ENCODE results near the gene NOTO.
A peak's percentile ranks its signal among the peaks of the same experiment; 100 is the strongest.

Gene NOTO

DNA sequence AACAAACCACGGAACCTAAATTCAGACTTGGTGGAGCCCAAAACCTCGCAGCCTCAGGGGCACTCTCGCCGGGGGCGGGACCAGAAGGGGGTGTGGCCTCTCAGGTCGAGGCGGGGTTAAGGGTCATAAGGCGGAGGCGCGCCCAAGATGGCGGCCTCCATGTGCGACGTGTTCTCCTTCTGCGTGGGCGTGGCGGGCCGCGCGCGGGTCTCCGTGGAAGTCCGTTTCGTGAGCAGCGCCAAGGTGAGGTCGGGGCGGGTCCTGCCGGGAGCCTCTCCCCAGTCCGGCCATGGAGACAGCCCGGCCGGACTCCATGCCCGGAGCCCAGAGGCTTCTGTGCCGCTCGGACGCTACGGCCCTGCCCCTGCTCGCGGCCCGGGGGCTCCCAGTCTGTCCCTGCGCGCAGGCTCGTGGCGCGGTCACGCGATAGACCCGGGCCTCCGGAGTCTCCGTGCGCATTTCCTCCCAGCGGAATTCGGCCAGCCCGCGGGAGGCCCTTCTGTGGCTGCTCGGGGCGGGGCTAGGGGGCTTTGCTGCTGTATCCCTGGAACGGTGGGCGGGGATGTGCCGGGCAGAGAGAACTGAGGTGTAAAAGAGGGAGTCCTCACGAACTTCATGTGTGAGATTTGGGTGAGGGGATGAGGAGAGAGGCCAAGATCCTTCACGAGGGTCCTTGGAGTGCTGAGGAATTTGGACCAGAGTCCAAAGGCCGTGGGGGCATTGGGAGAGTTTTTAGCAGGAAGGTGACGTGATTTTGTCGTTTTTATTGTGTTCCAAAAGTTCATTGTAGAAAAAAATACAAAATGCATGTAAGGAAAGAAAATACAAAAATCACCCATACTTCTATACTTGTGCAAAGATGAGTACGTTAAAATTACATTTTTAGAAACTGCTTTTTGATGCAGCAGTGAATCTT, 12.0 kb downstream of the NOTO start, which contains the start of gene SMYD5:
SMYD5 (plus strand) TSS at position 126 of the 916 bp plus-strand sequence; CDS start at position 148, 22 bp downstream.
- Histone ChIP-seq H2BK120ac (ENCODE audit: low read depth, low read length) (no peak within 1 kb of the TSS), H3K79me2 (ENCODE audit: control insufficient read depth, insufficient read depth, low read length) (peaks cover 13% of the 10 kb centered on the region), H3K4me1 (ENCODE audit: control insufficient read depth, low read depth, low read length) (no peaks in the 10 kb centered on the region), H3K36me3 (ENCODE audit: control insufficient read depth, insufficient read depth, low read length) (no peaks in the 10 kb centered on the region), H3K4me3 (ENCODE audit: low read length) (peak within 1 kb of the TSS; percentile 77), H3K56ac (ENCODE audit: low read length) (peak within 1 kb of the TSS; percentile 93), H3K18ac (ENCODE audit: low read length) (peak within 1 kb of the TSS; percentile 57), H4K8ac (ENCODE audit: low read depth, low read length) (peak within 1 kb of the TSS; percentile 60), H3K27me3 (ENCODE audit: insufficient read depth, low read length, poor library complexity) (no peaks in the 10 kb centered on the region), H4K5ac (ENCODE audit: low read length) (no peak within 1 kb of the TSS), H3K79me1 (ENCODE audit: low read length) (peaks cover 18% of the 10 kb centered on the region), H2BK15ac (replicated peaks; ENCODE audit: low read depth) (no peak within 1 kb of the TSS), H3K4me2 (ENCODE audit: low read length) (peak within 1 kb of the TSS; percentile 77), H3K27ac (ENCODE audit: low read depth, low read length) (peak within 1 kb of the TSS; percentile 56), H2AK5ac (ENCODE audit: low read length) (no peak within 1 kb of the TSS), H3K4ac (ENCODE audit: low read depth, low read length) (peak within 1 kb of the TSS; percentile 28), H2BK5ac (ENCODE audit: low read length) (no peak within 1 kb of the TSS), H3K9ac (ENCODE audit: low read length) (peak within 1 kb of the TSS; percentile 83), H3K23ac (ENCODE audit: low read length) (no peak within 1 kb of the TSS)
- no CpG with 5 or more reads among the region's 64 CpGs for WGBS (ENCODE audit: extremely low coverage, insufficient coverage, low lambda C conversion rate)
- peak; percentile 91 for DNase-seq

DNA sequence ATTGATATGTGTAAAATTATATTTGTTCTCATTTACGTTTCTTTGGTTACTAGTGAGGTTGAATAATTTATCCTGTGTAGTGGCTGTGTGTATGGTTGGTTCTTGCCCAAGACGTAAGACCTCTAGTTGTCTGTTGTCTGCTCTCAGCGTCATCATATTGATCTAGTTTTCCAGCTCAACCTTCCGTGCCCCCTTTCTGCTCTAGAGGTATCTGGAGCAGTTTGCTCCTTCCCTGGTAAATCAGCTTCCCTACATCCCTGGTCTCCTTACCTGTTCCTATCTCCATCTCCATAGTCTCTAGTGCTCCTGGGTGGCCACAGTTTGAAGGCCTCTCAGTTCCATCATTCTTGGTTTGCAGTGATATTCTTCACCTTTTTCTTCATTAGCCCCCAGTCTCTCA, 12.9 kb downstream of the NOTO start:
- no peak overlapping the region for H3K4ac ChIP-seq (ENCODE audit: low read depth, low read length)
- no peak overlapping the region for H2BK120ac ChIP-seq (ENCODE audit: low read depth, low read length)
- no peak overlapping the region for H2BK5ac ChIP-seq (ENCODE audit: low read length)
- no peak overlapping the region for H2BK15ac ChIP-seq (replicated peaks; ENCODE audit: low read depth)
- H3K79me1 ChIP-seq (ENCODE audit: low read length), result peaks cover 19% of the 10 kb centered on the region
- no peak overlapping the region for H3K27ac ChIP-seq (ENCODE audit: low read depth, low read length)
- H3K56ac ChIP-seq (ENCODE audit: low read length), result peak overlapping the region; percentile 2
- no peak overlapping the region for H3K4me3 ChIP-seq (ENCODE audit: low read length)
- H4K5ac ChIP-seq (ENCODE audit: low read length), result no peak overlapping the region
- H4K8ac ChIP-seq (ENCODE audit: low read depth, low read length), result no peak overlapping the region
- DNase-seq, result no peak
- peaks cover 13% of the 10 kb centered on the region for H3K79me2 ChIP-seq (ENCODE audit: control insufficient read depth, insufficient read depth, low read length)
- H3K23ac ChIP-seq (ENCODE audit: low read length), result no peak overlapping the region
- no CpG with 5 or more reads among the region's 4 CpGs for WGBS (ENCODE audit: extremely low coverage, insufficient coverage, low lambda C conversion rate)
- H3K4me1 ChIP-seq (ENCODE audit: control insufficient read depth, low read depth, low read length), result no peaks in the 10 kb centered on the region
- no peak overlapping the region for H3K18ac ChIP-seq (ENCODE audit: low read length)
- H3K36me3 ChIP-seq (ENCODE audit: control insufficient read depth, insufficient read depth, low read length), result no peaks in the 10 kb centered on the region
- peak overlapping the region; percentile 0 for H3K9ac ChIP-seq (ENCODE audit: low read length)
- H3K27me3 ChIP-seq (ENCODE audit: insufficient read depth, low read length, poor library complexity), result no peaks in the 10 kb centered on the region
- H3K4me2 ChIP-seq (ENCODE audit: low read length), result peak overlapping the region; percentile 10
- no peak overlapping the region for H2AK5ac ChIP-seq (ENCODE audit: low read length)

DNA sequence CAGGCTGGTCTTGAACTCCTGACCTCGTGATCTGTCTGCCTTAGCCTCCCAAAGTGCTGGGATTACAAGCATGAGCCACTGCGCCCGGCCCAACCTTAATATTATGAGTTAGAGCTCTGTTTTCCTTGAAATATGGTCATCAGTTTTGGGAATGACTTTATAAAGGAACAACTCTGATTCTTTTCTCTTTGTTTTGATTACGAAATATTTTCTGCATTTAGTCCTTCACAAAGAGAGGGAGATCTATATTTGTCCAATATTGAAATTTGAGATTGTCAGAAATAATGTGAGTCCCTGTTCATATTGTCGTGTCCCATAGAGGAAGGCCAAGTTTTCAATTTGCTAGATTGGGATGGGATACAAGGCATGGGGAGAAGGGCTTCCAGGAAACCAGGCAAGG, 14.8 kb downstream of the NOTO start:
- H3K56ac ChIP-seq (ENCODE audit: low read length), result no peak overlapping the region
- no peak overlapping the region for H4K5ac ChIP-seq (ENCODE audit: low read length)
- no peak overlapping the region for H3K18ac ChIP-seq (ENCODE audit: low read length)
- no peak for DNase-seq
- H3K23ac ChIP-seq (ENCODE audit: low read length), result no peak overlapping the region
- H3K27ac ChIP-seq (ENCODE audit: low read depth, low read length), result no peak overlapping the region
- no peaks in the 10 kb centered on the region for H3K4me1 ChIP-seq (ENCODE audit: control insufficient read depth, low read depth, low read length)
- no peak overlapping the region for H2BK120ac ChIP-seq (ENCODE audit: low read depth, low read length)
- no peak overlapping the region for H3K4ac ChIP-seq (ENCODE audit: low read depth, low read length)
- peaks cover 19% of the 10 kb centered on the region for H3K79me1 ChIP-seq (ENCODE audit: low read length)
- no peak overlapping the region for H4K8ac ChIP-seq (ENCODE audit: low read depth, low read length)
- no CpG with 5 or more reads among the region's 5 CpGs for WGBS (ENCODE audit: extremely low coverage, insufficient coverage, low lambda C conversion rate)
- H2AK5ac ChIP-seq (ENCODE audit: low read length), result no peak overlapping the region
- H2BK5ac ChIP-seq (ENCODE audit: low read length), result no peak overlapping the region
- no peak overlapping the region for H2BK15ac ChIP-seq (replicated peaks; ENCODE audit: low read depth)
- no peak overlapping the region for H3K4me3 ChIP-seq (ENCODE audit: low read length)
- no peak overlapping the region for H3K4me2 ChIP-seq (ENCODE audit: low read length)
- peaks cover 13% of the 10 kb centered on the region for H3K79me2 ChIP-seq (ENCODE audit: control insufficient read depth, insufficient read depth, low read length)
- H3K9ac ChIP-seq (ENCODE audit: low read length), result no peak overlapping the region
- H3K27me3 ChIP-seq (ENCODE audit: insufficient read depth, low read length, poor library complexity), result no peaks in the 10 kb centered on the region
- H3K36me3 ChIP-seq (ENCODE audit: control insufficient read depth, insufficient read depth, low read length), result peaks cover 3% of the 10 kb centered on the region

DNA sequence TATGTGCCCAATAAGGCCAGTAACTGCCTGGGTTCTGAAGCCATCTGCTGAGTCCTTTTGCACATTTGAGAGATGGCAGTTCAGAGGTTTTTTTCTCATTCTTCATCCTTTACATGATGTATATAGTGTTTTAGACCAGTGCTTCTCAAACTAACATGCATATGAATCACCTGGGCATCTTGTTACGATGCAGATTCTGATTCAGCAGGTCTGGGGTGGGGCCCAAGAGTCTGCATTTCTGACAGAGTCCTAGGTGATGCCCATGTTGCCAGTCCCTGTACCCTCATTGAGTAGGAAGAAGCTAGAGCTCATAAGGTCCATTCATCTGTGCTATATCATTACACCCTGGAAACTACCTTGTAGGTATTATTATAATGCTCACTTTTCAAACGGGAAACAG, 15.5 kb downstream of the NOTO start:
- H4K8ac ChIP-seq (ENCODE audit: low read depth, low read length), result no peak overlapping the region
- H4K5ac ChIP-seq (ENCODE audit: low read length), result no peak overlapping the region
- no peak overlapping the region for H2BK15ac ChIP-seq (replicated peaks; ENCODE audit: low read depth)
- H3K23ac ChIP-seq (ENCODE audit: low read length), result no peak overlapping the region
- H3K9ac ChIP-seq (ENCODE audit: low read length), result no peak overlapping the region
- H3K18ac ChIP-seq (ENCODE audit: low read length), result no peak overlapping the region
- no peaks in the 10 kb centered on the region for H3K4me1 ChIP-seq (ENCODE audit: control insufficient read depth, low read depth, low read length)
- H3K4me3 ChIP-seq (ENCODE audit: low read length), result no peak overlapping the region
- DNase-seq, result no peak
- H3K79me2 ChIP-seq (ENCODE audit: control insufficient read depth, insufficient read depth, low read length), result peaks cover 13% of the 10 kb centered on the region
- H3K27me3 ChIP-seq (ENCODE audit: insufficient read depth, low read length, poor library complexity), result no peaks in the 10 kb centered on the region
- H2AK5ac ChIP-seq (ENCODE audit: low read length), result no peak overlapping the region
- H3K4ac ChIP-seq (ENCODE audit: low read depth, low read length), result no peak overlapping the region
- H3K4me2 ChIP-seq (ENCODE audit: low read length), result no peak overlapping the region
- peaks cover 19% of the 10 kb centered on the region for H3K79me1 ChIP-seq (ENCODE audit: low read length)
- peaks cover 4% of the 10 kb centered on the region for H3K36me3 ChIP-seq (ENCODE audit: control insufficient read depth, insufficient read depth, low read length)
- H3K27ac ChIP-seq (ENCODE audit: low read depth, low read length), result no peak overlapping the region
- no peak overlapping the region for H3K56ac ChIP-seq (ENCODE audit: low read length)
- no CpG with 5 or more reads among the region's 2 CpGs for WGBS (ENCODE audit: extremely low coverage, insufficient coverage, low lambda C conversion rate)
- no peak overlapping the region for H2BK120ac ChIP-seq (ENCODE audit: low read depth, low read length)
- H2BK5ac ChIP-seq (ENCODE audit: low read length), result no peak overlapping the region

DNA sequence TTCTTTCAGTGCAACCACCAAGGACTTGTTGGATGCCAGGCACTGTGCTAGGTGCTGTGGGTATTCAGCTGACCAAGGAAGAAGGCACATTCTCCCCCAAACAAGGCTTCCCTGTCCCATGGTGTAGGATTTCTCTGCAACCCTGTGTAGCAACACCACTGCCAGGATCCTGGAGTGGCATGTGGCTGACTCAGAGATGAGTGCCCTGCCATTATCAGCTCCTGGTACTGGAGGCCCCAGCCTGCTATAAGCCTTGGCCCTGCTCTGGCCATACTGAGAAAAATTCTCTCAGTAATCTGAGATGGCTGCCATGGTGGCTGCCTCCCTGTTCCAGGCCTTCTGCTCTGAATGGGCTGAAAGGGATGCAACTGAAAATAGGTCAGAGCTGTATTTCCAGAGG, 15.9 kb downstream of the NOTO start:
- Histone ChIP-seq H3K9ac (ENCODE audit: low read length) (no peak overlapping the region), H4K8ac (ENCODE audit: low read depth, low read length) (no peak overlapping the region), H4K5ac (ENCODE audit: low read length) (no peak overlapping the region), H2BK15ac (replicated peaks; ENCODE audit: low read depth) (no peak overlapping the region), H3K79me2 (ENCODE audit: control insufficient read depth, insufficient read depth, low read length) (peaks cover 13% of the 10 kb centered on the region), H3K27ac (ENCODE audit: low read depth, low read length) (no peak overlapping the region), H3K36me3 (ENCODE audit: control insufficient read depth, insufficient read depth, low read length) (peaks cover 6% of the 10 kb centered on the region), H3K18ac (ENCODE audit: low read length) (no peak overlapping the region), H2BK5ac (ENCODE audit: low read length) (no peak overlapping the region), H3K4me1 (ENCODE audit: control insufficient read depth, low read depth, low read length) (no peaks in the 10 kb centered on the region), H3K79me1 (ENCODE audit: low read length) (peaks cover 19% of the 10 kb centered on the region), H3K4me2 (ENCODE audit: low read length) (no peak overlapping the region), H3K27me3 (ENCODE audit: insufficient read depth, low read length, poor library complexity) (no peaks in the 10 kb centered on the region), H2BK120ac (ENCODE audit: low read depth, low read length) (no peak overlapping the region), H3K4ac (ENCODE audit: low read depth, low read length) (no peak overlapping the region), H3K23ac (ENCODE audit: low read length) (no peak overlapping the region), H3K56ac (ENCODE audit: low read length) (no peak overlapping the region), H2AK5ac (ENCODE audit: low read length) (no peak overlapping the region), H3K4me3 (ENCODE audit: low read length) (no peak overlapping the region)
- no peak for DNase-seq
